Measurements from ENCODE around the gene ILDR1.
"Not testable (repeated sequence)": the region's sequence is repeated elsewhere in the genome, so short reads cannot be mapped to it uniquely, and the experiment has no call there.

ILDR1 gene

DNA sequence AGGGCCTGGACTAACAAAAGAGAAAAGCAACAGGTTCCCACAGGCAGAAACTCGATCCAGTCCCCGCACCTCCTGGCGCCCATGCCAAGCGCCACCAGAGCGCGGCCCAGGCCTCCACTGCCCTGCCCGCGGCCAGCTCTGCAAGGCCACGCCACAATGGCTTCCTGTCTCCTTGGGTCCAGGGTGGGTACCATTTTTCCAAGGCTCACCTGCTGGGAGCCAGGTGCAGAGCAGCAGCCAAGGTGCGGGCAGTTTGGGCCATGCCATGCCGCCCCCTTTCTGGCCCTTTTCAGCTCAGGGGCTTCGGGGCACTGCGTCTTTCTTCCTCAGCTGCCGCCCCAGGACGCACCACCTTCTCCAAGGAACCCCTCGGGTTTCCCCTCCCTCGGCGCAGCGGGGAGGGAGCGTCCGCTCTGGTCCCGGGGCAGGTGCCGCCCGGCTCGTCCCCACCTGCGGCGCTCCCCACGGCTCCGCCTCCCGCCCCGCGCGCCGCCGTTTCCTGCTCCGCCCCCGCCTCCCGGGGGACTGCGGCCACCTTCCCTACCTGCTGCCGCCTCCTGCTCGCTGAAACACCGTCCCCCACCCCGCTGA is at the start of gene ILDR1:
Gene ILDR1 (minus strand): TSS at position 437 of the 591 bp plus-strand sequence. CDS start 170 bp downstream, at position 267.
- FAIRE-seq = no peak
- DNase-seq (ENCODE audit: insufficient read length, low spot score) = no peak
- TF ChIP-seq POLR2A (IDR thresholded peaks at IDR 0.05; ENCODE audit: low read depth, low read length) = no peak

DNA sequence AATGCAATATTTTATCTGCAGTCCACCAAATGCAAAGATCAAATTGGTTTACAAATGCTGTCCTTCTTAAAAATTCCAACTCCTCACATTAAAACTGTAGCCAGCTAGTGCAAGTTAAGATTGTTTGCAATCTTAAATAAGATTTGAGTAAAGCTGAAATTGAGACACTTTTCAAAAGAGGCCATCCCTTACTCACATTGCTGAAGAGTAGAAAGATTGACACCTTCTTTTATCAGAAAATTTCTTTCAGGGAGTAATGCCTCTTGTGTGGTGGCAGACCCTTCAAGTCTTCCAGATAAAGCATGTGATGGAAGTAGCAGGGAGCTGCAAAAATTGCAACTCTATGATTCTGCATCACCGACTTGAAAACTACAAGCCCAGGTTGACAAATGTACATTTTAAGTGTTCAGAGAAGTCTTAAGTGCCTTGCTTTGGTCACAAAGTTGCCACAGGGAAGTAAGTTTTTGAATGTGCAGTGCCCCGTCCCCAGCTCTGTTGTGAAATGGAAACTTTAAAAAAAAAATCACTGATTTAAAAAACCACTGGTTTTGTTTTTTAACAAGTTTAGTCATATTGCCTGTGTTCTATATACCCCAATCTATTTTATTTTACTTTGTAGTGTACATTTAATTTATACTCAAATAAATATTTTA is 45.7 kb upstream of the ILDR1 start:
- FAIRE-seq = no peak
- DNase-seq (ENCODE audit: insufficient read length, low spot score) = no peak
- no peak for TF ChIP-seq POLR2A (IDR thresholded peaks at IDR 0.05; ENCODE audit: low read depth, low read length)

DNA sequence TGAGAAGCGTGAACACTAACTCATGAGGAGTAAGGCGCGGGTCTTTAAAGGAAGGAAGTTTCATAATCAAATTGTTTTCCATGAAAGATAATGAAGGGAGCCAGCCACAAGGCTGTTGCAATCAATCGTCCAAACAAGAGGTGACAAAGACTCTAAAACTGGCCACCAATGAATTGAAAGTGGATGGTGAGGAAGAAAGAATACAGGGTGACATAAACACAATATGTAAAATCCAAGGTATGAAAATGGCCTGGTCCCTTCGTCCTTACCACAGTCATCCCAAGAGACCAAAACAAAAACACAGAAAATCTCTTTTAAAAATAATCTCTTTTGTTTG is 45.1 kb upstream of the ILDR1 start:
- DNase-seq (ENCODE audit: insufficient read length, low spot score) = no peak
- no peak for TF ChIP-seq POLR2A (IDR thresholded peaks at IDR 0.05; ENCODE audit: low read depth, low read length)
- FAIRE-seq = no peak

DNA sequence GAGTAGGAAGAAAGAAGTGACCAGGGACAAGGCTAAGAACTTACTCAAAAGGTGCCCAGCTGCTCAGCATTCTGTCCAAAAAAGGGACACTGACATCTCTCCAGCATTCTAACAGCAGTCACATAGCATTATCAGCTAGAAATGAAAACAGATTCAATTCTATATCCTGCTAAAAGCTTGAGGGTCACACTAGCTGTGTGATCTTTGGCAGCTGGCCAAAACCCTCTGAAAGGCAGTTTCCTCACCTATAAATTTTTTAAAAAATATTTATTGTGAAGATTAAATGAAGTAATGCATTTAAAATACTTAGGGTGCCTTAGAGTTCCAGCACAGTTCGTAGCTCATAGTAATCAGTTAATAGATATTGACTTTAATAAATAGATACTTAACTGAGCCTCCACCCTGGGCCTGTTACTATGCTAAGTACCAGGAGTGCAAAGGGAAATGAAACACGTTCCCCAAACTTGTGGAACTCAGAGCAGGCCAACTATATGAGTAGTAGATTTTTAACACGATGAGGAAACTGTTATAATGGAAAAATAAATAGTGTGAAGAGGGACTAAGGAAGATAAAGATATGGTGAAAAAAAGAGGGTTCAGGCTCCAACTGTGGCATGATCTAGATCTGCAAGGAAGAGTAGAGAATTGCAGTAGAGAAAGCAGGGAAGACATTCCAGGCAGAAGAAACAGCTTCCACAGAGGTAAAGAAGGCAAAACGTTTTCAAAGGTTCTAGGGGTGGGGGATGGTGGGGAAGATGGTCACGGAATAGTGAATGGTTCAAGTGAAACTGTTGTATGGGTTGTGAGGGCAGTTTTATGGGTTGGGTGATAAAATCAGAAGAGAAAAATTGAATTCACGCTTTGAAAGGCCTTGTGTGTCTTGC is 44.5 kb upstream of the ILDR1 start:
- TF ChIP-seq POLR2A (IDR thresholded peaks at IDR 0.05; ENCODE audit: low read depth, low read length) = no peak
- no peak for FAIRE-seq
- DNase-seq (ENCODE audit: insufficient read length, low spot score) = no peak

DNA sequence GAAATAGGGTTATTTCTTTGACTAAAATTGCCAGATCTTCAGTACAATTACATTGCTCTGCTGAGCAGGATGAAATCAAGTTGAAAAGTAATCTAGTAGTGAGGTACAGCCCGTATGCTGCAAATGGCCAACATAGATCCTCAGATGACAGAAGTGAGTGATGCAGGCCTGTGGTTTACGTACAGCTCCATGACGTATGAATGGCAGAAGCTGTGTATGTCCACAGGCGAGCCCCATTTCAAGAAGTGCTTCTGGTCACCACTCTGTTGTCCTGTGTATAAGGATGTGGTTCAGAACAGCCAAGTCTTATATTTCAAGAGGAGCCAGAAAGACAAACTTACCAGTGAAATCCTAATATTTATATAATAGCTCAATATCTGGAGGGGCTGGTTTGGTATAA is 42.3 kb upstream of the ILDR1 start:
- no peak for TF ChIP-seq POLR2A (IDR thresholded peaks at IDR 0.05; ENCODE audit: low read depth, low read length)
- FAIRE-seq (no peak), DNase-seq (ENCODE audit: insufficient read length, low spot score) (no peak)

DNA sequence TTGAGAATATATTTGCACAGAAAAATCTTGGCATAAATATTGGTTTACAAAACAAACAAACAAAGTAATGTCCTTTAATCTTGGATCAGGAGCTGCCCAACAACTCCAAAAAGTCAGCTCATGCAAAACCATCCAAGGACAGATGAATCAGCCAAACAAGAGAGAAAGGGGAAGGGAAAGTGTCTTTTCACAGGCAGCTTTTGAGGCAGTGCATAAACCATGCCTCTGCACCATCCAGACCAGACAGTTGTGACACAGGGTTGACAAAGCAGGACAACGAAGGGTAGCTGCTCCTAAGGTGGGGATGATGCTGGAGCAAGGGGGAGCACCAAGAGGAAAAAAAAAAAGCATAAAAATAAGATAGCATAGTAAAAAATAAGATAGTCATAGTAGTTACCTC is 41.9 kb upstream of the ILDR1 start:
- FAIRE-seq (no peak), DNase-seq (ENCODE audit: insufficient read length, low spot score) (no peak)
- TF ChIP-seq POLR2A (IDR thresholded peaks at IDR 0.05; ENCODE audit: low read depth, low read length) = no peak

DNA sequence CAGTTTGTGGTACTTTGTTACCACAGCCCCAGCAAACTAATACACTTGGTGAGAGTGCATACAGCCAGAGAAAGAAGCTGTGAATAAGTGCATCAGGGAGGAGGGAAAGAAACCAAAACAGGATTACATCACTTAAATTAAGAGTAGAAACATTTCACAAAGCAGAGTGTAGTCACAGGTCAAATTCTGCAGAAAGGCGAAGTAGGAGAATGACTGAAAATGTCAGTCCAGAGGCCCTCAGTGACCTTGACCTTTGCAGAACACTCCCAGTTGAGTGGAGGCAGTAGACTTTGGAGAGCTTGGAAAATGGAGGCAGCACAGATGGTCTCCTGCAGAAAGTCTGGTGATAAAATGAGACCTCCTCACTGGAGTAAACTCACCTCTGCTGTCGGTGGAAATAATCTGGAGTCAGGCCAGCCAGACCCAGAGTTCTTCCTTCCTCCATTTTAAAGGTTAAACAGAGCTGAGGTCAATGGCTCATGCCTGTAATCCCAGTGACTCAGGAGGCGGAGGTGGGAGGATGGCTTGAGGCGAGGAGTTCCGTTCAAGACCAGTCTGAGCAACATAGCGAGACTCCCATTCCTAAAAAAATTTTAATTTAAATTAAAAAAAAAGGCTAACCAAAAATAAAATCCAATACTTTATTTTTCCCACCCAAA is 38.1 kb upstream of the ILDR1 start:
- FAIRE-seq (no peak), DNase-seq (ENCODE audit: insufficient read length, low spot score) (no peak)
- TF ChIP-seq POLR2A (IDR thresholded peaks at IDR 0.05; ENCODE audit: low read depth, low read length) = no peak

DNA sequence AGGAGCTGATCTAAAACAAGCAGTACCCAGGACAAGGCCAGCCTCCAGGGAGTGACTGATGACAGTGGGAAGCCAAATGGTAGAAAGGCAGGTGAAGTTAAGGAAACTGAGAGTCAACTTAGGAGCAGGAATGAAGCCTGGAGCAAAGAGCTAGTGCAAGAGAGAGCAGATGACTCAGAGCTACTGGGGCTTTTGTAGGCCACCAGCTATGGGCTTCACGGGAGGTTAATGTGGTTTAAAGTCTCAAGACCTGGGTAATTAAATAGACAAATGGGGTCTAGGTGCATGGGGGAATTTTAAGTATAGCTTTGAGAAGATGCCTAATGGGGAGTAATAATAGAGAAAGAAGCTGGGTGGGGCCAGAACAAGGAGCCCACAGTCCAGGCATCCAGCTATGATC is 36.2 kb upstream of the ILDR1 start:
- DNase-seq (ENCODE audit: insufficient read length, low spot score) (no peak), FAIRE-seq (no peak)
- no peak for TF ChIP-seq POLR2A (IDR thresholded peaks at IDR 0.05; ENCODE audit: low read depth, low read length)

DNA sequence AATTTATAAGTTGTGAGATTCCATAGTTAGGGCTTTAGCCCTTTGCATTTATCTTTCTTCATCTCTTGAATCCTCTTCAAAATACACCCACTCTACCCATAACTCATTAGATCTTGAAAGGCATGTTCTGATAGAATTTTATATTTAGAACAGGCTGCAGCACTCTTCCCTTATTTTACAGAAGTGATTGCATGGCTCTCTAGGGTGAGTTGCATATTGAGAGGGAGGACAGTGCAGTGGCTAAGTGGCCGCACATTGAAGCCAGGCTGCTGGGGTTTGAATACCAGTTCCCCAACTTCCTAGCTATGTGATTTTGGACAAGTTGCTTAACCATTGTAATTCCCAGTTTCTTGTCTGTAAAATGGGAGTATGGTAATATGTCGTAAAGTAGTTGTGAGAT is 35.6 kb upstream of the ILDR1 start:
- no peak for TF ChIP-seq POLR2A (IDR thresholded peaks at IDR 0.05; ENCODE audit: low read depth, low read length)
- no peak for DNase-seq (ENCODE audit: insufficient read length, low spot score)
- FAIRE-seq = no peak

DNA sequence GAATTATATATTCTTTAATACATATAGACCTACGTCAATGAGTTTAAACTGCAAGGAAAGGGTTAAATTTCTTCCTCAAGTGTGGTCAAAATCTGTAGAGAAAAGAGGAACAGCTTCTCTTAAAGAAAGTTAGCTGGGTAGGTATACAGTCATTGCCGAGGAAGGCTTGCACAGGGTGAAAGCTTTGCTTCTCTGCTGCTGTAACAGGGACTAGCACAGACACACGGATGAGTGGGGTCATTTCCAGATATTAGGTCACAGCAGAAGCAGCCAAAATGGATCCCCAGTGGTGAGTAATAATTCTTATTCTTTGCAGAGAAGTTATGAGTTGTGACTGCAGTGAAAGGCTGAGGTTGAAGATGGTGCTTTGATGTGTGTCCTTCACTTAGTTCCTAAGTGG is 33.2 kb upstream of the ILDR1 start, which contains the start of gene CD86:
Gene CD86 (plus strand): TSS at position 148 of the 400 bp plus-strand sequence. CDS start 128 bp downstream, at position 276.
- no peak for DNase-seq (ENCODE audit: insufficient read length, low spot score)
- no peak for FAIRE-seq
- no peak for TF ChIP-seq POLR2A (IDR thresholded peaks at IDR 0.05; ENCODE audit: low read depth, low read length)

DNA sequence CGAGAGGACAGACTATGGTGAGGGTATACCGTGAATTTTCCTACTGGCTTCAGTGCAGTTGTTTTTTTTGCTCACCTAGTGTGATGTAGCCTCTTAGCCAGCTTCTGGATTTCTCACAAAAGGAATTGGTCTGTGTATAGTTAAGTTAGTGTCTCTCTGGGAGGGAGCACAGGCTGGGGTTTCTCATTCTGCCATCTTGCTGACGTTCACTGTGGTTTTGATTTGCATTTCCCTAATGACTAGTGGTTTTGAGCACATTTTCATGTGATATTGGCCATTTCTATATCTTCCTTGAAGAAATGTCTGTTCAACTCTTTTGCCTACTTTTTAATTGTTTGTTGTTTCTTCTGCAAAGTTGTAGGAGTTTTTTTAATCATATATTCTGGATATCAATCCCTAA is 30.9 kb upstream of the ILDR1 start:
- DNase-seq (ENCODE audit: insufficient read length, low spot score) (no peak), FAIRE-seq (no peak)
- no peak for TF ChIP-seq POLR2A (IDR thresholded peaks at IDR 0.05; ENCODE audit: low read depth, low read length)

DNA sequence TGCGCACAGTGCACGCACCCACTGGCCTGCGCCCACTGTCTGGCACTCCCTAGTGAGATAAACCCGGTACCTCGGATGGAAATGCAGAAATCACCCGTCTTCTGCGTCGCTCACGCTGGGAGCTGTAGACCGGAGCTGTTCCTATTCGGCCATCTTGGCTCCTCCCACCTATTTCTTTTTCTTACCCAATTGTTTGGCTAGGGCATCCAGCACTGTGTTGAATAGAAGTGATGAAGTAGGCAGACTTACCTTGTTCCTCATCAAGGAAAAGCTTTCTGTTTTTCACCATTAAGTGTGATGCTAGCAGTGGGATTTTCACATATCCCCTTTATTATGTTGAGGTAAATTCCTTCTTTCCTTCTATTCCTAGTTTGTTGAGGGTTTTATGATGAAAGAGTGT is 25.7 kb upstream of the ILDR1 start:
- DNase-seq (ENCODE audit: insufficient read length, low spot score); FAIRE-seq: not testable (repeated sequence)

DNA sequence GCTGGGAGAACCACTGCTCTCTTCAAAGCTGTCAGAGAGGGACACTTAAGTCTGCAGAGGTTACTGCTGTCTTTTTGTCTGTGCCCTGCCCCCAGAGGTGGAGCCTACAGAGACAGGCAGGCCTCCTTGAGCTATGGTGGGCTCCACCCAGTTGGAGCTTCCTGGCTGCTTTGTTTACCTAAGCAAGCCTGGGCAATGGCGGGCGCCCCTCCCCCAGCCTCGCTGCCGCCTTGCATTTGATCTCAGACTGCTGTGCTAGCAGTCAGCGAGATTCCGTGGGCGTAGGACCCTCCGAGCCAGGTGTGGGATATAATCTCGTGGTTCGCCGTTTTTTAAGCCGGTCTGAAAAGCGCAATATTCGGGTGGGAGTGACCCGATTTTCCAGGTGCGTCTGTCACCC is 25.2 kb upstream of the ILDR1 start:
- FAIRE-seq = not testable (repeated sequence)

DNA sequence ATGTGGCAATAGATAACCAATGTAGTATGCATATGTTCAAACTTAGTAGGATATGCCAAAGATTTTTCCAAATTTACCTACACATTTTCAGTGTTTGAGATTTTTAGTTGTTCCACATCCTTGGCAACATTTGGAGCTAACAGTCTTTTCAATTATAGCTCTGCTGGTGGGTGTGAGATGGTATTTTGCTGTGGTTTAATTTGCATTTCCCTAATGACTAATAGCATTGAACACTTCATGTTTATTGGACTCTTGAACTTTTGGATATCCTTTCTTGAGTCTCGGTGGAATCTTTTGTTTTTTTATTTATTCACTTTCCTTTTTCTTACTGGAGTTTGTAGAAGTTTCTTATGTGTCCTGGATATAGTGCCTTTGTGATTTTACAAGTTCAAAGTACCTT is 11.0 kb upstream of the ILDR1 start:
- DNase-seq (ENCODE audit: insufficient read length, low spot score) (no peak), FAIRE-seq (no peak)
- TF ChIP-seq POLR2A (IDR thresholded peaks at IDR 0.05; ENCODE audit: low read depth, low read length) = no peak

More for the DNA sequence above, 25.2 kb upstream of the ILDR1 start:
- not testable (repeated sequence) for DNase-seq (ENCODE audit: insufficient read length, low spot score)
